Liver (tissue), 9 donors: ENCODE measurements around the gene OMP. TPM values are rescaled to one million over a fixed set of nuclear protein-coding genes. Genes with fewer than 3 reads are reported as not detected.

Experiments
- DNase-seq: peaks from one replicate; pipeline ENCODE4 v3.0.0-alpha.2; 2017; ENCODE audit warnings: low spot score
- H3K27ac ChIP-seq, 2 donors: one replicate each; pipeline ENCODE4 v1.7.0; 2013; ENCODE audit warnings: inconsistent platforms in 2 of 2, low read length in 2 of 2, control low read depth in 1 of 2, low read depth in 1 of 2, mild to moderate bottlenecking in 1 of 2
- H3K27me3 ChIP-seq, 4 donors: one replicate each; pipeline versions ENCODE4 v1.6.1 to v1.7.0; 2013; ENCODE audit warnings: low read length in 3 of 4, inconsistent platforms in 1 of 4, mild to moderate bottlenecking in 1 of 4, moderate library complexity in 1 of 4; ENCODE audit not compliant: control insufficient read depth in 4 of 4, insufficient read depth in 4 of 4
- H3K36me3 ChIP-seq, 4 donors: one replicate each; pipeline versions ENCODE4 v1.6.1 to v1.7.0; 2013; ENCODE audit warnings: low read length in 3 of 4, mild to moderate bottlenecking in 3 of 4, low read depth in 1 of 4, moderate library complexity in 1 of 4; ENCODE audit not compliant: control insufficient read depth in 4 of 4, insufficient read depth in 3 of 4
- H3K4me1 ChIP-seq, 4 donors: one replicate each; pipeline versions ENCODE4 v1.6.1 to v1.7.0; 2013; ENCODE audit warnings: low read length in 3 of 4, mild to moderate bottlenecking in 3 of 4, moderate library complexity in 1 of 4; ENCODE audit not compliant: control insufficient read depth in 4 of 4, insufficient read depth in 4 of 4
- H3K4me3 ChIP-seq, 3 donors: one replicate each; pipeline versions ENCODE4 v1.6.1 to v1.7.0; 2013; ENCODE audit warnings: low read length in 3 of 3, control low read depth in 1 of 3, low read depth in 1 of 3, mild to moderate bottlenecking in 1 of 3
- H3K9ac ChIP-seq, 2 donors: one replicate each; pipeline ENCODE4 v1.7.0; 2013; ENCODE audit warnings: low read length in 2 of 2, mild to moderate bottlenecking in 2 of 2, moderate library complexity in 2 of 2, control low read depth in 1 of 2, low read depth in 1 of 2
- H3K9me3 ChIP-seq, 4 donors: one replicate each; pipeline versions ENCODE4 v1.6.1 to v1.7.0; 2013; ENCODE audit warnings: low read length in 3 of 4; ENCODE audit not compliant: control insufficient read depth in 4 of 4
- EGR1 ChIP-seq, 2 donors: IDR thresholded peaks; 2 replicates each; pipeline ENCODE4 v1.6.1; 2016 to 2018; ENCODE audit warnings: antibody characterized with exemption in 2 of 2, low read depth in 2 of 2
- FOXA1 ChIP-seq: IDR thresholded peaks from 2 replicates; pipeline ENCODE4 v1.6.1; 2016; ENCODE audit warnings: antibody characterized with exemption
- FOXA2 ChIP-seq: IDR thresholded peaks from 2 replicates; pipeline ENCODE4 v1.6.1; 2016; ENCODE audit warnings: antibody characterized with exemption
- GABPA ChIP-seq, 2 donors: IDR thresholded peaks in 1 of 2; conservative IDR thresholded peaks in 1 of 2; 2 replicates each; pipeline ENCODE4 v1.6.1; 2016; ENCODE audit warnings: antibody characterized with exemption in 2 of 2, mild to moderate bottlenecking in 1 of 2, moderate library complexity in 1 of 2
- HNF4G ChIP-seq: IDR thresholded peaks from 2 replicates; pipeline ENCODE4 v1.6.1; 2016; ENCODE audit warnings: antibody characterized with exemption
- JUND ChIP-seq, 2 donors: IDR thresholded peaks; 2 replicates each; pipeline ENCODE4 v1.6.1; 2016; ENCODE audit warnings: antibody characterized with exemption in 2 of 2
- NR2F2 ChIP-seq: IDR thresholded peaks from 2 replicates; pipeline ENCODE4 v1.6.1; 2016; ENCODE audit warnings: antibody characterized with exemption
- RAD21 ChIP-seq, 2 donors: IDR thresholded peaks; 2 replicates each; pipeline ENCODE4 v1.6.1; 2016; ENCODE audit warnings: antibody characterized with exemption in 2 of 2, mild to moderate bottlenecking in 2 of 2
- REST ChIP-seq: IDR thresholded peaks from 2 replicates; pipeline ENCODE4 v1.6.1; 2016; ENCODE audit warnings: antibody characterized with exemption, mild to moderate bottlenecking
- SP1 ChIP-seq: IDR thresholded peaks from 2 replicates; pipeline ENCODE4 v1.6.1; 2018; ENCODE audit warnings: antibody characterized with exemption, mild to moderate bottlenecking
- TAF1 ChIP-seq: conservative IDR thresholded peaks from 2 replicates; pipeline ENCODE4 v1.6.1; 2016; ENCODE audit warnings: antibody characterized with exemption, mild to moderate bottlenecking
- YY1 ChIP-seq: IDR thresholded peaks from 2 replicates; pipeline ENCODE4 v1.6.1; 2016; ENCODE audit warnings: antibody characterized with exemption, mild to moderate bottlenecking
- WGBS: extraction: QIAGEN DNeasy Blood & Tissue Kit; methylation state at CpG from one replicate; pipeline ENCODE4 v1.1.7; 2013; 5-methylcytosine and 5-hydroxymethylcytosine counted together
- polyA plus RNA-seq, 2 donors: library from polyadenylated mRNA; stranded (reverse) in 1 of 2; unstranded in 1 of 2; fragments of 200-250 nt in 1 of 2; fragments of >200 nt in 1 of 2; fragmentation: Nextera tagmentation in 1 of 2; extraction: Ambion mirVana in 1 of 2; gene quantifications; one replicate each; pipeline versions ENCODE4 v1.2.1 to v1.2.3, GENCODE V29; 2013 to 2015
- total RNA-seq, 2 donors: library from RNA; depleted of rRNA; stranded (reverse); fragments of >200 nt; gene quantifications; one replicate each; pipeline ENCODE4 v1.2.3, GENCODE V29; 2014
- TF ChIP-seq, protein P1 (sequence below): IDR thresholded peaks from 2 replicates; pipeline ENCODE4 v1.6.1; 2016; ENCODE audit warnings: antibody characterized with exemption
- TF ChIP-seq, protein P2 (sequence below): fragments of 150-350 bp; IDR thresholded peaks from 2 replicates; pipeline ENCODE4 v1.5.1; 2017; ENCODE audit warnings: improper control_type of control experiment, low read depth, low read length; ENCODE audit not compliant: missing input control
- TF ChIP-seq, protein P3 (sequence below): IDR thresholded peaks from 2 replicates; pipeline ENCODE4 v1.6.1; 2016; ENCODE audit warnings: antibody characterized with exemption
- donor health status: healthy.
- donor health status: healthy.
- donor health status: healthy.
- donor health status: healthy.
- donor health status: healthy.

The OMP gene
- total and polyA plus RNA-seq, 4 donors: 0.24 to 0.75 (median 0.65) TPM; not detected in 1

GRCh38 chr11:77074626-77075221 is 27.9 kb upstream of the OMP start (continued):
- TF ChIP-seq GABPA (IDR thresholded peaks at IDR 0.05 in 1 of 2, conservative IDR thresholded peaks at IDR 0.05 in 1 of 2) (no peak), SP1 (no peak), EGR1 (IDR thresholded peaks at IDR 0.05; ENCODE audit: low read depth in 2 of 2) (no peak), JUND (IDR thresholded peaks at IDR 0.05) (no peak)
- TF ChIP-seq, protein P1, sequence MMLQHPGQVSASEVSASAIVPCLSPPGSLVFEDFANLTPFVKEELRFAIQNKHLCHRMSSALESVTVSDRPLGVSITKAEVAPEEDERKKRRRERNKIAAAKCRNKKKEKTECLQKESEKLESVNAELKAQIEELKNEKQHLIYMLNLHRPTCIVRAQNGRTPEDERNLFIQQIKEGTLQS: no peak

- no peak overlapping the region for H3K4me3 ChIP-seq
- no peak overlapping the region for H3K9ac ChIP-seq
- H3K27ac ChIP-seq: no peak overlapping the region
- 76% methylated on average over 5 of the region's 5 CpGs for WGBS
- H3K27me3 ChIP-seq: no peaks in the 10 kb centered on the region
- no peaks in the 10 kb centered on the region for H3K9me3 ChIP-seq
- peaks cover 4 to 38% (median 24%) of the 10 kb centered on the region in 4 donors for H3K4me1 ChIP-seq
- no peak for TF ChIP-seq FOXA2
- no peak for TF ChIP-seq NR2F2
- TF ChIP-seq FOXA1: no peak
- TF ChIP-seq, protein P2, sequence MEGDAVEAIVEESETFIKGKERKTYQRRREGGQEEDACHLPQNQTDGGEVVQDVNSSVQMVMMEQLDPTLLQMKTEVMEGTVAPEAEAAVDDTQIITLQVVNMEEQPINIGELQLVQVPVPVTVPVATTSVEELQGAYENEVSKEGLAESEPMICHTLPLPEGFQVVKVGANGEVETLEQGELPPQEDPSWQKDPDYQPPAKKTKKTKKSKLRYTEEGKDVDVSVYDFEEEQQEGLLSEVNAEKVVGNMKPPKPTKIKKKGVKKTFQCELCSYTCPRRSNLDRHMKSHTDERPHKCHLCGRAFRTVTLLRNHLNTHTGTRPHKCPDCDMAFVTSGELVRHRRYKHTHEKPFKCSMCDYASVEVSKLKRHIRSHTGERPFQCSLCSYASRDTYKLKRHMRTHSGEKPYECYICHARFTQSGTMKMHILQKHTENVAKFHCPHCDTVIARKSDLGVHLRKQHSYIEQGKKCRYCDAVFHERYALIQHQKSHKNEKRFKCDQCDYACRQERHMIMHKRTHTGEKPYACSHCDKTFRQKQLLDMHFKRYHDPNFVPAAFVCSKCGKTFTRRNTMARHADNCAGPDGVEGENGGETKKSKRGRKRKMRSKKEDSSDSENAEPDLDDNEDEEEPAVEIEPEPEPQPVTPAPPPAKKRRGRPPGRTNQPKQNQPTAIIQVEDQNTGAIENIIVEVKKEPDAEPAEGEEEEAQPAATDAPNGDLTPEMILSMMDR: no peak
- no peak for TF ChIP-seq YY1
- TF ChIP-seq, protein P1: no peak
- TF ChIP-seq EGR1 (IDR thresholded peaks at IDR 0.05; ENCODE audit: low read depth in 2 of 2): no peak
- TF ChIP-seq RAD21 (IDR thresholded peaks at IDR 0.05): no peak
- no peak for TF ChIP-seq TAF1
- no peak for TF ChIP-seq GABPA (IDR thresholded peaks at IDR 0.05 in 1 of 2, conservative IDR thresholded peaks at IDR 0.05 in 1 of 2)
- no peak for TF ChIP-seq JUND (IDR thresholded peaks at IDR 0.05)
- TF ChIP-seq REST: no peak
- TF ChIP-seq, protein P3, sequence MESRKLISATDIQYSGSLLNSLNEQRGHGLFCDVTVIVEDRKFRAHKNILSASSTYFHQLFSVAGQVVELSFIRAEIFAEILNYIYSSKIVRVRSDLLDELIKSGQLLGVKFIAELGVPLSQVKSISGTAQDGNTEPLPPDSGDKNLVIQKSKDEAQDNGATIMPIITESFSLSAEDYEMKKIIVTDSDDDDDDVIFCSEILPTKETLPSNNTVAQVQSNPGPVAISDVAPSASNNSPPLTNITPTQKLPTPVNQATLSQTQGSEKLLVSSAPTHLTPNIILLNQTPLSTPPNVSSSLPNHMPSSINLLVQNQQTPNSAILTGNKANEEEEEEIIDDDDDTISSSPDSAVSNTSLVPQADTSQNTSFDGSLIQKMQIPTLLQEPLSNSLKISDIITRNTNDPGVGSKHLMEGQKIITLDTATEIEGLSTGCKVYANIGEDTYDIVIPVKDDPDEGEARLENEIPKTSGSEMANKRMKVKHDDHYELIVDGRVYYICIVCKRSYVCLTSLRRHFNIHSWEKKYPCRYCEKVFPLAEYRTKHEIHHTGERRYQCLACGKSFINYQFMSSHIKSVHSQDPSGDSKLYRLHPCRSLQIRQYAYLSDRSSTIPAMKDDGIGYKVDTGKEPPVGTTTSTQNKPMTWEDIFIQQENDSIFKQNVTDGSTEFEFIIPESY: no peak
- TF ChIP-seq HNF4G: no peak
- H3K36me3 ChIP-seq: peaks cover 0 to under 1% (median 0%) of the 10 kb centered on the region in 4 donors
- DNase-seq: no peak
Observed at GRCh38 chr11:77075425-77075905, 27.2 kb upstream of the OMP start.
